Amniotic epithelial cell (primary cell): Measurements from ENCODE around the gene PACS2.
A peak's percentile ranks its signal among the peaks of the same experiment; 100 is the strongest.

Experiments used
- DNase-seq: peaks from one replicate; pipeline ENCODE4 v3.0.0-alpha.2; 2010; ENCODE audit warnings: low read depth

PACS2 gene

DNA sequence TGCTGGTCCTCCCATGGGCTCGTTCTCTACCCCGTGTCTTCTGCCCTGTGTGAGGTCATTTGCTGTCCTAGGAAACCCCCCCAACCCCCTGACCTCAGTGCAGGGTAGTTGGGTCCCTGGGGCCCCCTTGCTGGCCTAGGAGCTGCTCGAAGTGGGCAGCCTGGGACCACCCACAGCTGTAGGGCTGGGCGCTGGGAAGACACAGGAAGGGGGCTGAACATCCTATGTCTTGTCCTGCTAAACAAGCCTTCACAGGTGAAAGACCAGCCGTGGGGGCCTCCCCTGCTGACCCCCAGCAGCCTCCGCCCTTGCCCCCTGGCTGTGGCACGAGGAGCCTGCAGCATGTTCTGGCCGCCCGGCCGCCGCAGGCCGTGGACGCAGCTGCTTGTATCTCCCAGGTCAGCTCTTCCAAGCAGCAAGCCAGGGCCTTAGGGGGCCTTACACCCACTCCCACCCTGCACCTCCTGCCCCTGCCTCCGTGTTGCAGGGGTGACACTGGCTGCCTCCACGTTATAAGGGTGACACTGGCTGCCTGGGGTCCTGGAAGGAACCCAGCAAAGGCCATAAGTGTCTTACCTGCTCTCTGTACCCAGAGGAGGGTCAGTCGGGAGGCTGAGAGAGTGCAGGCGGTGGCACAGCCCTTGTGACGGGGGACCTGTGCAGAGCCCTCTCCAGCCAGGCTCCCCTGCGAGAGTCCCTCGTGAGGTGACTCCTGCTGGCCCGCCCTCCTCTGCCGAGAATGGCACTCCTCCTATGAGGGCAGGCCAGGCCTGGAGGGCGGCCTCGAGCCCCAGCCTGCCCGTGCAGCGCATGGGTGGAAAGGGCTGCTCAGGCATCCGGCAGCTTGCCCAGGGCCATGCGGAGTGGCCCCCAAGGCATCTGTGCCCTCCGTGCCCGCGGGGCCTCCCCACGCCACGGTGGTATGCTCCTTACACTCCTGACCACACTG lies 72.3 kb downstream of the PACS2 start:
- no peak for DNase-seq

DNA sequence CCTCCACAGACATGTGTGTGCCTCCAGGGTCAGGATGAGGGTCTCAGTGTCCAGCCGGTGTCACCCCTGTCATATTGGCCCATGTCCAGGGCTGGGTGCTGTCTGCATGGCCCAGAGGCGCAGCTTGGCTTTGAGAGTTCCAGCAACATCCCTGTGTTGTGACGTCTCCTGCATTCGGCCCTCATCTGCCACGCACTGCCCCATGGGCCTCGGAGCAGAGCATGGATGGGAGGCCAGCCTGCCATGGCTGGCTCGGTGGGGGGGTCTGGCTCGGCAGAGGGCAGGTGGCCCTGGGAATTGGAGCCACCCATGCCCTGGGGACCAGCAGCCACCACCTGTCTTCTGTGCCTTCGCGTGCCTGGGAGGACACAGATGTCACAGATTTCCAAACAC lies 73.0 kb downstream of the PACS2 start:
- DNase-seq: no peak

DNA sequence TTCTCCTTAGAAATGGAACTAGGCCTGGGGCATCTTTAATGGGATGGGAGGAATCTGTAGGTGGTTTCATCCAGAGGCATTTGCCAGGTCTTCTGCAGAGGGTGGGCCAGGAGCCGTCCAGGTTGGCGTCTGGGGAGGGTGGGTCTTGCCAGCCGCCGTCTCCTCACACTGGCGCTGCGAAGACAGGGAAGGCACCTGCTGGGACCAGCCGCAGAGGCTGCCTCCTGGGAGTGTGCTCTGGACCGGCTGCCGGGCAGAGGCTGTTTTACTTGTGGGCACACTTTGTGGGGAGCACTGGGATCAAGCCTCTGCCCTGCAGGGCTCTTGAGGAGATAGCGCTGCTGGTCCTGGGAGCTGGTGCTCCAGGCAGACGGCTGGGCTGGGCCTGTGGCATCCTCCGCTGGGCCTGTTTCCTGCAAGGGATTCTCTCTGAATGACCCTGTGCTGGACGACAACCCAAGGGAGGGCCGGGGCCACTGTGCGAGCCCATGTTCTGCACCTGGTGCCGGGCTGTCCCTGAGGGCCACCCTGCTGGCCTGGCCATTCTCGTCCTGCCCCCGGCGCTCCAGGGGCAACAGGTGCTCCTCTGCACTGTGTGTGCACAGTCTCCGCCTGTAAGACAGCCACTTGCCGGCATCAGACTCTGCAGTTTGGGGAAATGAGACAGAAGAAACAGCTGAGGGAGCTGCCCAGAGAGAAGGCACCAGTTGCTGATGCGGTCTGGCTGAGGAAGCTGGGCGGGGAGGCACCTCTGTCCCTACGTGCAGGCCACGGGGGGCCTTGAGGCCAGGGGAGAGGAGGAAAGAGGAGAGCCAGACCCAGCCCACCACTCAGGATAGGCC lies 73.8 kb downstream of the PACS2 start:
- DNase-seq: no peak

DNA sequence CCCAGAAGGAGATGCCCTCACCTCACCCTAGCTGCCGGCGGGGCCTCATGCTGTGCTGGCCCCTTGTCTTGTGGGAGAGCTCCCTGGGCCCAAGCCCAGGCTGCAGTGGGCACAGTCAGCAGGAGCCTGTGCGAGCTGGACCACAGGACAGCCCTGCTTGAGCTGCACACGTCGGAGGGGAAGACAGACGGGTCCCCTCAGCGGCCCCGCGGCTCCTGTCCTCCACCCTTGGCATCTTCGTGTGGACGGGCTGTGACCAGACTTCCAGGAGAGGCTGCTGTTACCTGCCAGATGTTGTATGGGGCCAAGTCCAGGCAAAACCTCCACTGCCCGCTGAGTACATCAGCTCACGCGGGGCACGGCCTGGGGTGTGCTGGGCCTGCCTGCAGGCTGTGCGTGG lies 74.4 kb downstream of the PACS2 start:
- DNase-seq: no peak

DNA sequence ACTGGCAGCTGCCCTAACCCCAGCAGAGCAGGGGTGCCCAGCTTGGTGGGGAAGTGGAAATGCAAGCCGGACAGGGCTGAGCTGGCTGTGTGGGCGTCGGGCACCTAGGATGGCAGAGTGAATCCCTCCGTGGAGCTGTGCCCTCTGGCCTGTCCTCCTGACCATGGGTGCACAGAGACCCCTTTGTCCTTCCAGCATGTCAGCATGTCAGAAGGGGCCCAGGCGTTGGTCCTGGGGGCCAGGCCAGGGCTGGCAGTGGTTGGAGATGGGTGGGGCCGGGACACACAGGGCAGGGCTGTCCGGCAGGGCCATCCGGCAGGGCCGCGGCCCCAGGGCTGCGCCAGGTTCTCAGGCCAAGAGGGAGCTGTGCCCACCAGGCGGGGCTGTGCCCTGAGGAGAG lies 75.0 kb downstream of the PACS2 start:
- no peak for DNase-seq

DNA sequence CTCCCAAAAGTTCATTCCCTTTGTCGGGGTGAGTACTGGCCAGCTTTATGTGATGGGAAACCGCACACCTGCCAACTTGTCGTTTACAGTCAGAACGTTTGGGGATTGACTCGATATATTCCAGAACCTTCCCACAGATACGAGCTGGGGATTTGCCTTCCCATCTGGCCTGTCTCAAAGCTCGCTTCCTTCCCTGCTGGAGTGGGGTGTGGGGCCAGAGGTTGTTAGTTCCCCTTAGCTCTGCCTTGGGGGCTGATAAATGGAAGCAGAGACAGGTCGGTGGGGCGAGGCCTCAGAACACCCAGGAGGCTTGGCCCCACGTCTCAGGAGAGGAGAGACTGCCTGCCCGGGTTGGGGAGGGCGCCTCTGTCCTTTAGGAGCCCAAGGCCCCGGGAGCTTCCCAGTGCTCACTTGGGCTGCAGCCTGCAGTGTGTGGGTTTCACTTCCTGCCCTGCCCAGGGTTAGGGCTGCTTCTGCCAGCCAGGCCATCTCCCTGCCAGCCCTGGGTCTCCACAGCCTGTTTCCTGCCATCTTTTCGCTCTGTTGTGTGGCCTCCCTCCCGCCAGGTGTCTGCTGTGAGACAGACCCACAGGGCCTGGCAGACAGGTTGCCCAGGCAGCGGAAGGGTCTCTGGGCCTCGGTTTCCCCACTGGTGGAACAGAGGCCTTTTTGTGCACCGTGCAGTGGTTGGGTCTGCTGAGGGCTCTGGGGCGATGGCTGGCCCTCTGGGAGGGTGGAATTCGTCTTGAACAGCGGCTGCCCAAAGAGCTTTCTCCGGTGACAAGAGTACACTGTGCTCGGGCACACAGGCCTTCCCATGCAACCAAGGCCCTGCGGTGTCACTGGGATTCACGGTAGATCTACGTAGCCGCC lies 75.7 kb downstream of the PACS2 start:
- DNase-seq: peak; percentile 11

DNA sequence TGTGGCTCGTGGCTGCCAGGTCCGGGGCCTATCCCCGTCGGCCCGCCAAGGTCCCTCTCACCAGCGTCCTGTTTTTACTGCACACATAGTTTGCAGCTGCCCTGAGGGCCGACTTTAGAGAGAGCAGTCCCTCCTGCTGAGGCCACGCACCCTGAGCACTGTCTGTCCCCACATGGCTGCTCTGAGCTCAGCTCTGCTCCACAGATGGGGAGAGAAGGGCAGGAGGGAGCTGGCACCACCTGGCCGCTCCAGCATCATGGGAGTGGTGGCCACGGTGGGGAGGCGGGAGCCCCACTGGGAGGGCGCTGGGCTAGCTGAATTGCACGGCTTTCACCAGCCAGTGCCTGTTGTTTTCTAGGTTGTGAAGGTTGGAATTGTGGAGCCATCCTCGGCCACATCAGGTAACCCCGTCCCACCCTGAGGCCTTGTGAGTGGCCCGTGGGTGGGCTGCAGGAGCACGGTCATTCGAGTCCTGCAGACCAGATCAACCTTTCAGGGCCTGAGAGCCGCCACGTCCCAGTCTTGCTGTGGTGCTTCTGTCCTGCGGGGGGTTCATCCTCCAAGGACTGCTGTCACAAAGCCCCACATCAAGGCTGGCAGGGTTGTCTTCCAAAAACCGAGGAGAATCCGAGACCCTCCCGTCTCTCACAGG lies 76.4 kb downstream of the PACS2 start:
- no peak for DNase-seq

DNA sequence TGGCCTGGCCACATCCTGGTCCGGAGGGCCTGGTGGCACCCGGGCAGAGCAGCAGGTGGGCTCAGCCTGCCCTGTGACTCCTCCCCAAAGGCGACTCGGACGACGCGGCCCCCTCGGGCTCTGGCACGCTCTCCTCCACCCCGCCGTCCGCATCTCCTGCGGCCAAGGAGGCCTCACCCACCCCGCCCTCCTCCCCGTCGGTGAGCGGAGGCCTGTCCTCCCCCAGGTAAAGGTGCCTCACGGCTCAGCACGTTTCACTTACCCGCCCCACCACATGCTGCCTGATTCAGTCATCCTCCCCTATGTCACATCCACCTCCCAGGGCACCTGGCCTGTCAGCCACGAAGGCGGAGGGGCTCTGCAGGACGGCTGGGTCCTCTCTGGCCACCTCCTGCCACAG lies 77.0 kb downstream of the PACS2 start:
- no peak for DNase-seq

DNA sequence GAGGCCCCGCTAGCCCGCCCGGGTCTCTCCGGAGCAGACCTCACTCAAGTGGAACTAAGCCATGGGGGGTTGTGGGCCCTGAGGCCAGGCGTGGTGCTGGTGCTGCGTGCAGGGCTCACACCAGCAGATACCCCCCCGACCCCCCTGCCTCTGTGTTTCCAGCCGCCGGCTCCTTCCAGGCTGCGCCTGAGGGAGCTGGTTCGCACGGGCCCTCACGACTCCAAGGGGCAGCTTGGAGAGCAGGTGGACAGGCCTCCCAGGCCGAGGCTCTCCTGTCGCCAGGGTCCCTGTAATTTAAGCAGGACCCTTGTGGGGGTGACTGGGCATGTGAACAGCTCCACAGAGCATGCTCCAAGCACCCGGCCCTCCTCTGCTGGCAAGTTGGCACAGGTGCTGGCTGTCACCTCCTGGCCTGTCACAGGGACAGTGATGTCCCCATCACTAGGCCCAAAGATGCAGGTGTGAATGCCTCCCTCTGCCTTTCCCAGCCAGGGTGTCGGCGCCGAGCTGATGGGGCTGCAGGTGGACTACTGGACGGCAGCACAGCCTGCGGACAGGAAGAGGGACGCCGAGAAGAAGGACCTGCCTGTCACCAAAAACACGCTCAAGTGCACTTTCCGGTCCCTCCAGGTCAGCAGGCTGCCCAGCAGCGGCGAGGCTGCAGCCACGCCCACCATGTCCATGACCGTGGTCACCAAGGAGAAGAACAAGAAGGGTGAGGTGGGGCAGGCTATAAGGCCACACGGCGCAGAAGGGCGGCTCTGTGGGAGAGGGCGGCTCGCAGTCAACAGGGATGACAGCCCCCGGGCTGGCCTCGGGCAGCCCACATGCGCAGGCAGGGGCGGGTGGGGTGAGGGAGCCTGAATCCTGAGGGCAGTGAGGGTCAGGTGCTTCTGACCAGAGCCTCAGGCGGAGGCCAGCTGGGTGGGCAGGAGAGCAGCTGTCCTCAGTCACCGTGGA lies 77.9 kb downstream of the PACS2 start:
- no peak for DNase-seq

DNA sequence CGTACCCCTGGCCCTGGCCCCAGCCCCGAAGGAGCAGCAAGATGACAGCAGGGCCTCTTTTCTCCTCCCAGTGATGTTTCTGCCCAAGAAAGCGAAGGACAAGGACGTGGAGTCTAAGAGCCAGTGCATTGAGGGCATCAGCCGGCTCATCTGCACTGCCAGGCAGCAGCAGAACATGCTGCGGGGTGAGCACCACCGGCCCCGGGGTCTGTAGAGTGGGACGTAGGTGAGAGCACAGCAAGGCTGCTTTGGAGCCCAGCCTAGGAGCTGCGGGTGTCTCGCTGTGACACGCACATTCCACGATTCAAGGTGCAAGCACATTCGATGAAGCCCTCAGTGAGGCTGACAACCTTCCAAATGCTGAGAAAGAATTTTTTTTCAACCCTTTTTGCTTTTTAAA lies 78.6 kb downstream of the PACS2 start:
- DNase-seq: no peak

DNA sequence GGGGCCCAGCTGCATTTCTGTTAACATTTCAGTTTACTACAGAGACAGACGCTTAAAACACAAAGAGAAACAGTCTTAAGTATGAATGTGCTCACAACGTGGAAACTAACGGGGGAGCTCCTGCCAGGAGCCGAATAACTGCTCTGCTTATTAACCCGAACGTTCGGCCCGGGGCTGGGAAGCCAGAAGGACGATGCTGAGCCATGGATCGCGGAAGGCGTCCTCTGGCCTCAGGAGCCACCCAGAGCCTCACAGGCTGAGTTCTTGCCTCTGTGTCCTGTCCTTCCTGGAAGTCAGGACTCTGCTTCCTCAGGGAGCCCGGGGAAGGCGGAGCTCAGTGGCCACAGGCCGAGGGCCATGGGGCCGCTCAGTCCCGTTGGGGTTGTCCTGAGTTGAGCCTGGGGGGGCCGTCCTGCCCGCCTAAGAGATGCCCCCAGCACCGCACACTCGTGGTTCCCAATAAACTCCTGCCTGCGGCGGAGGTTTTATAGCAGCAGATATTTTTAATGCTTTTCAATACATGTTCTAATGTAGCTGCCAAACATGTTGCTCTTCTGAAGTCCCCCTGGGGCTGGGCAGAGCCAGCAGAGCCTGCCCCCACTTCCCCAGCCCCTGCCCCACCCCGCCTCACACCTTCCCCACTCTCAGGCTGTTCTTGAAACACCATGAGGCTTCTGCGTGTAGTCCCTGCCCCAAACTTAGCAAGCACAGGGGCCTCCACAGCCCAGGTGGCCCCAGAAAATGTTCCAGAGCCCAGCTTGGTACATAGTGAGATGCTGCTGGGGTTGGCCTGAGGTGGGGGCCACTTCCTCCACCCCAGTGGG lies 80.4 kb downstream of the PACS2 start:
- DNase-seq: no peak

DNA sequence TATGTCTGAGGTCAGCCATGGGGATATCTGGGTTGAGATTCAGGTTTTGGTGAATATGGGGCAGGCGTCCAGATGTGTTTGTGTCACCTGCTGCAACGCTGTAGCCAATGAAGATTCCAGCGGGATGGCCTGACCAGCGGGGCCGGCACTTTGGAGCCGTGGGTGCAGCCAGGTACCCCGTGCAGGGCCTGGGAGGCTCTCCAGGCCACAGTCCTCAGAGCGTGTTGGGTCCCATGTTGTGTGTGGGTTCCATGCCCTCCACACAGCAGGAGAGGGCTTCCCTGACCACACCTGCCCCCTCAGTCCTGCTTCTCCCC lies 80.9 kb downstream of the PACS2 start:
- DNase-seq: no peak

DNA sequence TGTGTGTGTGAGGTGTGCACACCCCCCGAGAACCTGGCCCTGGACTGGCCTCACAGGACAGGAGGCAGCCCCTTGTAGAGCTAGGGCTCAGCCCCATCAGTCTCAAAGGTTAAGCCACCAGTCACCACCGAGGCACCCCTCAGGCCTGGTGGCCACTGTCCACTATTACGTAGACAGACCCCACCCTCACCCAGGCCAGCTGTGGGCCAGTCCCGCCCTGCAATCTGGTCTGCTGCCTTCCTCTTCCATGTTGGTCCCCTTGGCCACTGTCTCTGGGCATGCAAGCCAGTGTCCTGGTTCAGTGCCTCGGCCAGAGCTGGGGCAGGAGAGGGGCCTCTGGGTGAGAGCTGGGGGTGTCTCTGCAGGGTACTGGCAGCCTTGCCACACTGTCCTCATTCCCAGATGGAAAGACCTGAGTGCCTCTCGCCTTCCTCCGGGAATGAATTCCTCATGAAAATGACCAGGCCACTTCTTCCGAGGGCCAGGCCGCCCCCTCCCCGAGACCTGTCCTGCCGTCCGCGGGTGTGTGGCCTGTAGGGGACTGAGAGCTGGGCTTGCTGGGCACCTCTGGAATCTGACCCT lies 82.9 kb downstream of the PACS2 start:
- DNase-seq: no peak

DNA sequence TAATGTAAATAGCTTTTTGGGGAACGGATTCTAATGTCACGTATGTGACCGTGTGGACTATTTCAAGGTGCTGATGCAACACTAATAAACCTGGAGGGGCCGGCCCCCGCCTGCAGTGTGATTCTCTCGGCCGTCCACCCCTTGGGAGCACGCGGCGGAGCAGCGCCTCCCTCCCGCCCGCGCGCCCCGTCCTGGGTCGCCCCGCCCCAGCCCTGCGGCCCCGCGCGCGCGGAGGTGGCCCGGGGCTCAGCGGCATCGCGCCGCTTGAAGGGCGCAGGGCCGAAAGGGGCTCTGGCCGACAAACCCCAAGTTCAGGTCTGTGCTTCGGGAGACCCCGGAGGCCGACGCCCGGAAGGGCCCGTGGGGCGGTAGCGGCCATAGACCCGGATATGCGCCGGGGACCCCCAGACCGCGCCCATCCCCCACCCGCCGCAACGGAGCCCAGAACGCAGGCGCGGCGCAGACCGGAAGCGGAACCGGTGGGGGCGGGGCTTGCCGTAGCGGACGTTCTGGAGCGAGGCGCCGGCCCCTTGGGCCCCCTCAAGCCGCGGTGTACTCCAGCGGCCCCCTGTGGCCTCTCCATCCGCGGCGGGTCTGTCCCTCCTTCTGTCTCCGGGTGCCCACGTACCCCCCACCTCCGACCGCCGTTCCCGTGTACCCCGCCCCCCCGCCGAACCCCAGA lies 83.6 kb downstream of the PACS2 start, which contains the start of gene TEX22:
TEX22 (plus strand) TSS at position 495 of the 682 bp plus-strand sequence. CDS start 803 bp downstream, outside the sequence.
- DNase-seq: peak; percentile 67

DNA sequence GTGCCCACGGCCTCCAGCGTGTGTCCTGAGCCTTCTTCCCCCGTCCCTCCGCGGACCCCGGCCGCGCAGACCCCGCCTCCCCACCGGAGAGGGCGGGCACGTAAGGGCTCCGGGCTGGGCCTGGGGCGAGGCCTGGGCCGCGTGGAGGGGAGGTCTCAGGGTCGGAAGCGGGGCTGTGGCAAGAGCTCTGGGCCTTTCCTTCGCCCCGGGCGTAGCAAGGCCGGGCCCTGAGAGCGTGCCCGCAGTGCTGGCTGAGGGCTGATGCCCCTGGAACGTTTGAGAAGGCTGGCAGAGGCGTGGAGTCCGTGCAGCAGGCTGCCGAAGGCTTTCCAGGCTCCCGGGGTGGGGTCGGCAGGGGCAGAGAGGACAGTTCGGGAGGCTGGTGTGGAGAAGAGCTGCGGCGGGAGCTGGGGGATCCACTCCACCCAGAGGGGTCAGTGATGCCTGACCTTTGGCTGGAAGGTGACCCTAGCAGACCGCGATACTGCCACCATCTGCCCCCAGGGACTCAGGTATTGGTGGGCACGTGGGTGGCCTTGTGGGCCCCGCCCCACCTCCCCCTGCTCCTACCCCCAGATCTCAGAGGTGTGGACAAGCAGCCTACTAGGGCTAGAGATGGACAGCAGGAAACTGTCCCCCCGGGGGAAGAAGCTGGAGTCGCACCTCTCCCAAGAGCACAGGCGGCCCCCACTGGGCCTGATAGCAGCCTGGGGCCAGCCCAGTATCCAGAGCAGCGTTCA lies 84.3 kb downstream of the PACS2 start:
- DNase-seq: peak; percentile 21

DNA sequence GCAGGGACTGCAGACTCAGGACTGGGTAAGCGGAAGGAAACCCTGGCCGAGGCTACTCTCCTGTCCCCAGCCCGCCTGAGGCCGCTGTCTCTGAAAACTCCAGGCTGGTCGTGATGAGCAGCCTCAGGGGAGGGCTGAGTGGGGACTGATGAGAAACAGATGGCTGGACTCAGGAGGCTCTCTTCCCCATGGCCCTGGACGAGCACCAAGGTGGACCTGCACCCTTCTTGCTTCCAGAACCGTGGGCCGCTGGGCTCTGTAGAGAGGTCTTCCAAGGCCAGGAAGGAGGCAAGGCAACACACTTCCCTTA lies 84.9 kb downstream of the PACS2 start:
- DNase-seq: no peak

DNA sequence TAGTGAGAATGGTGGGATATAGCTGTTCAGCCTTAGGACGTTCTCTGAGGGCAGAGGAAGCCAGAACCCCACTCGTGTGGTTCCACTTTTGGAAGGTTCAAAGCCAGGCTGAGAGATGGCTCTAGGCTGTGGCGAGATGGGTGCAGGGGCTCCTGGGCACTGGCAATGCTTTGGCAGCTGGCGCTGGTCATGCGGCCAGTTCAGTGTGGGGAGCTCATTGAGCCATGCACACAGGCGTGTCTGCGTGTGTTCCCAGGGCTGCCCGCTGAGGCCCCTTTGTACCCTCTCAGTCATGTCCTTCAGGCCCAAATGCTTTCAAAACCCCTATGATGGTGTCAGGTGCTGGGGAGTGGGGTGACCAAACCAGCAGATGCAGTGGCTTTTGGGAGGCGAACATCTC lies 85.5 kb downstream of the PACS2 start:
- no peak for DNase-seq

DNA sequence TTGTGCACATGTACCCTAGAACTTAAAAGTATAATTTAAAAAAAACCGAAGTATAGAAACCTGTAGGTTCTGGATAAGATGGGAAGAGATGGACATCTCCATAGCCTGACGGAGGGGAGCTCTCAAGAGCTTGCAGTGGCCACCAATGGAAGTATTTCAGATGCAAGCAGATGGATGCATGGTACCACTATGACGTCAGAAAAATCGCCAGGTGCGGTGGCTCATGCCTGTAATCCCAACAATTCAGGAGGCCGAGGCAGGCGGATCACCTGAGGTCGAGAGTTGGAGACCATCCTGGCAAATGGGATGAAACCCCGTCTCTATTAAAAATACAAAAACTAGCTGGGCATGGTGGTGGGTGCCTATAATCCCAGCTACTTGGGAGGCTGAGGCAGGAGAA lies 87.2 kb downstream of the PACS2 start:
- DNase-seq: no peak
